T-helper 2 cell treated with Interferon-gamma antibody and Interleukin-4, amounts not matched to agents 100 ng/mL and 5 ng/mL, for 36 hours (primary cell): ENCODE results near the gene CLN3. TPM values are rescaled to one million over a fixed set of nuclear protein-coding genes. Genes with fewer than 3 reads are reported as not detected.
"Not testable (repeated sequence)": the region's sequence is repeated elsewhere in the genome, so short reads cannot be mapped to it uniquely, and the experiment has no call there.

ENCODE experiments used
- intact Hi-C: fragments of 100-400 bp; cut with micrococcal nuclease; formaldehyde crosslinking; loops from one replicate; pipeline ENCODE4 v1.15.1; 2023
- total RNA-seq: library from RNA; stranded (reverse); gene quantifications from 2 replicates; pipeline ENCODE4 v1.2.3, GENCODE V29; 2022

The CLN3 gene
- total RNA-seq, 1 donor from 2014 or later, result 52.1 TPM

DNA sequence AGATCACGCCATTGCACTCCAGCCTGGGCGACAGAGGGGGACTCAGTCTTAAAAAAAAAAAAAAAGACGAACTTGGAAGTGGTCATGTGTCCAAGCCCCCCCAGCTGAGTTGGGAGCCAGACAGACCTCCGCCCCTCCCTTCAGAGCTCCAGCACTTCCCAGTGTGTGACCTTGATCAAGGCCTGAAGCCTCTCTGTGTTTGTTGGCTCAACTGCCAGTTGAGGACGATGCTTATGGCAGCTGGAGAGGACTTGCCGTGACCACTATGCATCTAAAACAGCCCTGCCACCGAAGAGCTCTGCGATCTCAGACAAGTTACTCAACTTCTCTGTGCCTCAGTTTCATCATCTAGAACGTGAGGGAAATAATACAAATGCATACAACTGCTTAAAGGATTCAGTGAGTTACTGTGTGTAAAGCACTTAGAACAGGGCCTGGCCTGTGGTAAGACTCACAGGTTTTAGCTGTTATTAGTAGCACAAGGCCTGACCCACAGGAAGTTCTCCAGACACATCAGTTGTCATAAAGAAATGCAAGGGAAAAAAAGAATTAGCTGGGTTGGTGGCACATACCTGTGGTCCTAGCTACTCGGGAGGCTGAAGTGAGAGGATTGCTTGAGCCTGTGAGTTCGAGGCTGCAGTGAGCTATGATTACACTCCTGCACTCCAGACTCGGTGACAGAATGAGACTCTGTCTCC lies 21.8 kb upstream of the CLN3 start:
- intact Hi-C loops, result no loop called here

DNA sequence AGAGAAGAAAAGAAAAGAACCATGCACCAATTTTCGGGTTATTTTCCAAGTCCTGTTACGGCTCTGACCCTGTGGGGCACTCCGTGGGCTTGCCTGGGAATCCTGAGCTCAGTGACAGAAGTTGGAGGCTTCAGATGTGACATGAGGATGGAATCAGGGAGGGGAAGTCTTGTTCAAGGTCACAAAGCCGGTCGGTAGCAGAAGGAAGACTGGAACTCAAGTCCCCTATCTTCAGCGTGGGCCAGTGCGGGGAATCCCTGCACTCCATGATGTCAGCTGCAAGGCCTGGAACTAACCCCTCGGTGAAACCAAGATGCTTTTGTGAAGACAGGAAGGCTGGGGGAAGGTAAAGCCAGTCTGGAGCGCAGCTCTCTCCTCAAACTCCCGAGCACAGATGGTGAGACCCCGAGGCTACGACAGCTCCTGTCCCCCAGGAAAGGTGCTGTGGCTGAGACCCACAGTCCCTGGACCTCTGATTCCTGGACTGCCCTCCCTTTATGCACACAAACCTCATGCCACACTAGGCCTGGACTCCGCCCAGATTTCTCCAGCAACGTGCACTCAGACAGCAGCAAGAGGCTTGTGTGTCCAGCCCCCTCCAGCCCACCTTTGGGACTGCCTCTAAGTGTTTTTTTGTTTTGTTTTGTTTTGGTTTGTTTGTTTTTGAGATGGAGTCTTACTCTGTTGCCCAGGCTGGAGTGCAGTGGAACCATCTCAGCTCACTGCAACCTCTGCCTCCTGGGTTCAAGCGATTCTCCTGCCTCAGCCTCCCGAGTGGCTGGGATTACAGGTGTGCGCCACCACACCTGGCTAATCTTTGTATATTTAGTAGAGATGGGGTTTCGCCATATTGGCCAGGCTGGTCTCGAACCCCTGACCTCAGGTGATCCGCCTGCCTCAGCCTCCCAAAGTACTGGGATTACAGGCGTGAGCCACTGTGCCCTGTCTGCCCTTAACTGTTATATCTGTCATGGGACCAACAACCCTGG lies 20.2 kb upstream of the CLN3 start:
- intact Hi-C loops, result no loop called here

DNA sequence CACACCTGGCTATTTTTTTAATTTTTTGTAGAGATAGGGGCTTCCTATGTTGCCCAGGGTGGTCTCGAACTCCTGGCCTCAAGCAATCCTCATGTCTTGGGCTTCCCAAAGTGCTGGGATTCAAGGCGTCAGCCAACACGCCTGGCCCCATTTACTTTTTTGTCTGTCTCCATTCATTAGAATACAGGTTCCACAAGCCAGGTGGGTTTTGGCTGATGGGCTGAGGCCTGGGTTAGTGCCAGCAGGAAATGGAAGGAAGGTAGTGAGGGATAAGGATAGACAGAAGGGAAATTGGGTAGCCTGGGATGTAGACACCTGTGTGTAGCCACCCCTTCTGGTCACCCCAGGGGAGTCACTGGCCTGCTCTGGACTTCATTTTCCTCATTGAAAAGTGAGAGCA lies 19.2 kb upstream of the CLN3 start:
- intact Hi-C loops, result no loop called here

DNA sequence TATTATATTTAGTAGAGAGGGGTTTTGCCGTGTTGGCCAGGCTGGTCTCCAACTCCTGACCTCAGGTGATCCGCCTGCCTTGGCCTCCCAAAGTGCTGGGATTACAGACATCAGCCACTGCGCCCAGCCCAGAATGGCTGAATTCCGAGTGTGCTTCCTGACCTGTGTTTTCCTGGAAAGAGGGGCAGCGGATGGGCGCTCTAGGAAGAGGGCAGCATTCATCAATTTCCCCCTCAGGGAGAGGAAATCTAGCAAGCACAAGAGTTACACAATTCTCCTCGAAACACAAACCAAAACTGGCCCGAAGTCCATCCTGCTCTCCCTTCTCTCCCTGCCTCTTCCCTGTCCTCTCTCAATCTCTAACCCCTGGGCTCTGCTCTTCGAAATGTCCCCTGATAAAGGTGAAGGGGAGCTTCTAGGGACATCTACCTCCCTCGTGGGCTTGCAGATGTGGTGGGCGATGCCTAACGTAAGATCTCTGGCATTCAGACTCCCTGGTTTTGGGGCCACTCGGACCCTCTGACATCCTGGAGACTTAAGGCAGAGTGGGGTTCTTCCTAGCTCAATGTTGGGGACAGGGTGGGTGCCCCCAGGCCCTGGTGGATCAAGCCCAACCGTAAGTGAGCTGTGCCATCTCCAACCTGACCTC lies 13.7 kb upstream of the CLN3 start:
- intact Hi-C loops, result no loop called here

DNA sequence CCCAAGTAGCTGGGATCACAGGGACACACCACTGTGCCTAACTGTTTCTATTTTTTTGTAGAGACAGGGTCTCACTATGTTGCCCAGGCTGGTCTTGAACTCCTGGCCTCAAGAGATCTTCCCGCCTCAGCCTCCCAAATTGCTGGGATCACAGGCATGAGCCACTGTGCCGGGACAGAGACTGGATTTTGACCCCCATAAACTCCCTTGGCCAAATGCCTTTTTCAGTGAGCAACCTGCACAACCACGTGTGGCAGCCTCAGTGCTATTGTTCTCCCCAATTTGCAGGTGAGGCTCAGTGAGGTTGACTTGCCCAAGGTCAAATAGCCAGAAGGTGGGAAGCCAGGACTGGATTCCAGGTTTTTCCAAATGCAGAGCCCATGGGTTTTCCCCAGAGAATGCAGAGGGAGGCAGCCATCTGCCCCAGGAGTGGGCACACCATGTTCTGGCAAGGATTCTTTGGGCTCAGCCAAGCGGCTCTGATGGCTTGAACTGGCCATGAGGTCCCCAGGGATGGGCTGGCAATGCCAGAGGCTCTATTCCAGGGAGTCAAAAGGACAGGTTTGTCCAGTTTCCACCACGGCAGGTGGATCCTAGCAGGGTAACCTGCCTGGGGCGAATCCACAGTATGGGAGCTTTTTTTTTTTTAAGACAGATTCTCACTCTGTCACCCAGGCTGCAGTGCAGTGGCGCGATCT lies 13.0 kb upstream of the CLN3 start:
- intact Hi-C loops, result no loop called here

DNA sequence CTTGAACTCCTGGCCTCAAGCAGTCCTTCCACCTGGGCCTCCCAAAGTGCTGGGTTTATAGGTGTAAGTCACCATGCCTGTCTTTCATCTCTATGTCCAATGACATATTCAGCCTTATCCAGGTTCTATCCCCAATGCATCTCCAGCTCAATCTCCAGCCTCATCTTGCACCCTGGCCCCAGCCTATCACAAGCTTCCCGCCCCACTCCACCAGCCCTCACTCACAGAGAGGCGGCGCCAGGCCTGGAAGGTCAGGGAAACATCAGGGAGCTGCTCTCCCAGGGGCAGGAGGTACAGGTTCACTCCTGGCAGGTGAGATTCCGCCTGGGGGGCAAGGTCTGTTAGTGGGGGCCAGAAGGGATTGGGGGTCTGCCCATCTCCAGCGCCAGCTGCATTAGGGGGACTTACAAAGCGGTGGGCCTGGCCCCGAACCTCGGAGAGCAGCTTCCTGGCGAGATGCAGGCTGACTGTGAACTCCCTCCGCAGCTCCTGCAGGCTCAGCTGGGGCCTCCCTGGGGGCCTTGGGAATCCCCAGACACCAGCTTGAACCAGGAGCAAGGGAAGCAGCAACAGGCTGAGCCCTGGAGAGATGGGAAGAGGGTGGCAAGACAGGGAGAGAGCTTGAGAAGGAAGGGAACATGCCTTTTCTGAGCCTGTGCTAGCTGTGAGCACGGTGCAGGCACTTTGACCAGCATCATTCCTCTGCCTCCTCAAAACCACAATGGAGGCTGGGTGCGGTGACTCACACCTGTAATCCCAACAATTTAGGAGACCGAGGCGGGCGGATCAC lies 11.8 kb upstream of the CLN3 start:
- intact Hi-C loops, result no loop called here

DNA sequence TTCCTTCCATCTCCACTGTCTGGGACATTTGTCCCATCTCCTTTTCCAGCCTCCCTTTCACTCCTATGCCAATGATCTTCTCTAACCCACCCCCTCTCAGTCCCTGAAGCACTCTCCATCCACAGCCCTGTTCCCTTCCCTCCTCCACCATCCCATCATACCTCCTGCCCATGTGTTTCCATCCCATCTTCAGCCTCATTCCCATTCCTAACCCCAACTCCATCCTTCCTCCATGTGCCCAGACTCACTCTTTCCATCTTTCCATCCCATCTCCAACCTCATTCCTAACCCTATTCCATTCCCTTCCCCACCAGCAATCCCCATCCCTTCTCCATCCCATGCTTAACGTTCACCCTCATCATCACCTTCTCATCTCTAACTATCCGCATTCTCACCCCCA lies 10.4 kb upstream of the CLN3 start:
- intact Hi-C loops, result no loop called here

DNA sequence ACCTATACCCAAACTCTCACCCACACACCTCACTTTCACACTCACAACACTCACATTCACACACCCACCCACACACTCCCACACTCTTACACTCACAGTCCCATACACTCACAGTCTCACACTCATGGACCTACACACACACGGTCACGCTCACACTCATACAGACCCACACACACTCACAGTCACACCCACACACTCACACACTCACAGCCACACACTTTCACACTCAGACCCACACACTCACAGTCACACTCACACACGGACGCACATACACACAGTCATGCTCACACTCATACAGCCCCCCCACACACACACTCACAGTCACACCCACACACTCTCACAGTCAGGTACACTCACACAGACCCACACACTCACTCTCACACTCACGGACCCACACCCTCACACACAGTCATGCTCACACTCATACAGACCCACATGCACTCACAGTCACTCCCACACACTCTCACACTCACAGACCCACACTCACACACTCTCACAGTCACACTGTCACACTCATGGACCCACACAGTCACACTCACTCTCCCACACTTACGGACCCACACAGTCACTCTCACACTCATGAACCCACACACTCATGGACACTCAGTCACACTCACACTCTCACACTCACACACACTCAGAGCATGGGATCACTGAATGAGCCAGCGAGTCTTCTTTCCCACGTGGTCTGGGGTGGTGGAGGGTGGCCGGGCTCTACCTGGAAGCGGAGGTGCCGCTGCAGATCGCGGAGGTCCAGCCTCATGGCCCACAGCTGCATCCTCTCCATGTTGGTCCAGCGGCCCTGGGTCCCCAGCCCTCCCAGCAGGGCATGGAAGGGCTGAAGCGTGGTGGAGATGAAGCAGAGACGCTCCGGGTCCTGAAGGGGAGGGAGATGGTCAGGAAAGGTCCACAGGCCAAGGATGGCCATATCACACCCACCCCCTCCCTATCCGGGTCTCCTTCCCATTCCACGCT lies 9.7 kb upstream of the CLN3 start:
- intact Hi-C loops, result no loop called here

DNA sequence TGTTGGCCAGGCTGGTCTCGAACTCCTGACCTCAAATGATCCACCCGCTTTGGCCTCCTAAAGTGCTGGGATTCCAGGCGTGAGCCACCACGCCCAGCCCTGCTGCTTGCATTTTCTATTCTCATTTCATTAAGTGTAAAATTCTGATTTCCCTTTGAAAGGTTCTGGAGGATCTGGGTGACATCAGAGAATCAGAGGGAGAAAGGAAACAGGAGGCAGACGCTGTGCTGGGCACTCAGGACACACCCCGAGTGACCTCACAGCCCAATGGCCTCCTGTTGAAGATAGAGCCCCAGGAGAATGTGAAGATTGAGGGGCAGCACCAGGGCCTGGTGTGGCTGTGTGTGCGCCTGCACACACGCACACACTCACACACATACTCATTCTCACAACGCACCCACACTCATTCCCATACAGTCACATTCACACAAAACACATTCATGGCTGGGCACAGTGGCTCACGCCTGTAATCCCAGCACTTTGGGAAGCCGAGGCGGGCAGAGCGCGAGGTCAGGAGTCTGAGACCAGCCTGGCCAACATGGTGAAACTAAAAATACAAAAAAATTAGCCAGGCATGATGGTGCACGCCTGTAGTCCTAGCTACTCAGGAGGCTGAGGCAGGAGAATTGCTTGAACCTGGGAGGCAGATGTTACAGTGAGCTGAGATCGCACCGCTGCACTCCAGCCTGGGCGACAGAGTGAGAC lies 8.8 kb upstream of the CLN3 start:
- intact Hi-C loops, result not testable (repeated sequence)

DNA sequence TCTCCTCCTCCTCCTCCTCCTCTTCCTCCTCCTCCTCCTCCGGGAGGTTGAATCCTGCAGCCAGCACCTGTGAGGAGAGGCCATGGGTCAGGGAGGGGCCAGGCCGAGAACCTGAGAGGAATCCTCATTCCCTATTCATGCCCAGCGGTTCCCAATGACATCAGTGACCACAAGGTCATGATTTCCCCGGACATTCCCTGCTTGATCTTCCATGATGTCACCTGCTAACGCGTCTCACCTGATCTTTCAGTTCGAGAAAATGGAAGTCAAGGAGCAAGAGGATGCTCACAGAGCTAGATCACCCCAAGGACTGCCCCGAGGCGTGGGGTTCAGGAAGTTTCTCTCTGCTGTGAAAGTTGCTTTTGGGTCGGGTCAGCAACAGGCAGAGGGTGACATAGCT lies 8.0 kb upstream of the CLN3 start:
- intact Hi-C loops, result no loop called here

DNA sequence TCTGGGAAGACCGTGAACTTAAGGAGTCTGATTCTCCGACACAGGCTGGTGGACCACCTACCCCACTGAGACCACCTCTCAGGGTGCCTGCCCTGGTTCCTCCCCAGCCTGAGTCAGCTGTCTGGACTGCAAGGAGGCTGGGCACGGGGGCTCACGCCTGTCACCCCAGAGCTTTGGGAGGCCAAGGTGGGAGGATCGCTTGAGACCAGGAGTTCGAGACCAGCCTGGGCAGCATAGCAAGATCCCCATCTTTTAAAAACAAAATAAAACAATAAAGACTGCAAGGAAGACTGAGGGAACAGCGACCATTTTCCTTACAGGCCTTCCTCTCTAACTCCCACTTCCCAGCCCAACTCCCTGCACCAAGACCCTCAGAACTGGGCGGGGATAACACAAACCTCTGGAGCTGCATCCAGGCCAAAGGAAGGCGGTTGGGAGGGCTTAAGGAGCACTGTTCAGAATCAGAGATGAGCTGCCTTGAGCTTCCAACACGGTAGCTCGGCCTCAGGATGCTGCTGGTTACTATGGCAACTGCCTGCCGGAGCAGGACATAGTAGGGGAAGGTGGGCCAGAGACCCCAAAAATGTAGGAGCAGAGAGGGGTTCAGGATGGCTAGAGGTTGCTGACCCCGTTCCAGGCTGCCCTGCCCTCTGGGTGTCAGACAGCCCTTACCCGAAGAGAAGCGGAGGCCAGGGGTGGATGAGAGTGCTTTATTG lies 7.0 kb upstream of the CLN3 start:
- intact Hi-C loops, result no loop called here

DNA sequence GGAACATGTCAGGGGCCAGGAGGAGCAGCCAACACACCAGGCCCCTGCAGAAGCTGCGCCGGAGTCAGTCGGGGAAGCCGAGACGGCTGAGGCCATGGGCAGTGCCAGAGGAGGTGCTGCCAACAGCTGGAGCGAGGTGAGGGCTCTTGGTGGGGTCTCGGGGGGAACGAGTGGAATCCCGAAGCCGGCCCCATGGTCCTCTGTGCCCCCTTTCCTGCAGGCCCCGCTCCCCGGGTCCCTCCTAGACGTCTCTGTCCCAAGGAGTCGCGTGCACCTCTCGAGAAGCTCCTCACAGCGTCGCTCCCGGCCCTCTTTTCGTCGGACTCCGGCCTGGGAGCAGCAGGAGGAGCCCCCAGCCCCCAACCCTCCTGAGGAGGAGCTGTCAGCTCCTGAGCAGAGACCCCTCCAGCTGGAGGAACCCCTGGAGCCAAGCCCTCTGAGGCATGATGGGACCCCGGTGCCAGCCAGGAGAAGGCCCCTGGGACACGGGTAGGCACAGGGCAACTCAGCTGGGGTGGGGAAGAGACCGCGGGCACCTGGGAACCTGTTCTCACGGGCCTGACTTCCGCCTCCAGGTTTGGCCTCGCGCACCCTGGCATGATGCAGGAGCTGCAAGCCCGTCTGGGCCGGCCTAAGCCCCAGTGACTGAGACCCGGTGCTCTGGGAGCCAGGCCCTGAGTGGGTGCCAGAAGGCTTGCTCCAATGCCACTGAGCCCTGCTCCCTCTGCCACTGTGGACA lies 6.2 kb upstream of the CLN3 start:
- intact Hi-C loops, result no loop called here

DNA sequence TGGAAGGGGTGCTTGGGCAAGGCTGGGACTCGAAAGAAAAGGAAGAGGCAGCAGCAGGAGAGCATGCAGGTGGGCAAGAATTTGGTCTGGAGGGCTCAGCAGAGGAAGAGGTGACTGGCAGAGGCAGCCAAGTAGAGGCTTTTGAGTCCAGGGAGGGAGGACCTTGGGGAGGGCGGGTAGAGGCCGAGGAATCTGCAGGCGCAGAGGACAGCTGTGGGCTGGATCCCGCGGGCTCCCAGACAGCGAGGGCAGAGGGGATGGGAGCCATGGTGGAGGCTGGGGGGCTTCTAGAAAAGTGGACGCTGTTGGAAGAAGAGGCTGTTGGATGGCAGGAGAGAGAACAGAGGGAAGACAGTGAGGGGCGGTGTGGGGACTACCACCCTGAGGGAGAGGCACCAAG lies 5.5 kb upstream of the CLN3 start:
- intact Hi-C loops, result no loop called here

DNA sequence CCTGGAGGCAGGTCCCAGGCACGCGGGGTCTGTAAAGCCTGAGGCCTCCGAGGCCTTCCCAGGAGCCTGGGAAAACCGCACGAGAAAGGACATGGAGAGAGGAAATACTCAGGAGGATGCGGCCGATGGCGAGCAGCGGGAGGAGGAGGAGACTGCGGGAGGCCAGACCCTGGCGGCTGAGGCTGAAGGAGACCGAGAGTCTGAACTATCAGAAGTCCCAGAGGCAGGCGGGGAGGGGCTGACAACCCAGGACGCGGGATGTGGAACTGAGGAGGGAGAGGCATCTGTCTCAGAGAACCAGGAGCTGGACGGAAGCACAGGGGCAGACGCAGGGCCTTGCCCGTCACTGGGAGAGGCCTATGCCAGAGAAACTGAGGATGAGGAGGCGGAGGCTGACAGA lies 5.0 kb upstream of the CLN3 start:
- intact Hi-C loops, result no loop called here

DNA sequence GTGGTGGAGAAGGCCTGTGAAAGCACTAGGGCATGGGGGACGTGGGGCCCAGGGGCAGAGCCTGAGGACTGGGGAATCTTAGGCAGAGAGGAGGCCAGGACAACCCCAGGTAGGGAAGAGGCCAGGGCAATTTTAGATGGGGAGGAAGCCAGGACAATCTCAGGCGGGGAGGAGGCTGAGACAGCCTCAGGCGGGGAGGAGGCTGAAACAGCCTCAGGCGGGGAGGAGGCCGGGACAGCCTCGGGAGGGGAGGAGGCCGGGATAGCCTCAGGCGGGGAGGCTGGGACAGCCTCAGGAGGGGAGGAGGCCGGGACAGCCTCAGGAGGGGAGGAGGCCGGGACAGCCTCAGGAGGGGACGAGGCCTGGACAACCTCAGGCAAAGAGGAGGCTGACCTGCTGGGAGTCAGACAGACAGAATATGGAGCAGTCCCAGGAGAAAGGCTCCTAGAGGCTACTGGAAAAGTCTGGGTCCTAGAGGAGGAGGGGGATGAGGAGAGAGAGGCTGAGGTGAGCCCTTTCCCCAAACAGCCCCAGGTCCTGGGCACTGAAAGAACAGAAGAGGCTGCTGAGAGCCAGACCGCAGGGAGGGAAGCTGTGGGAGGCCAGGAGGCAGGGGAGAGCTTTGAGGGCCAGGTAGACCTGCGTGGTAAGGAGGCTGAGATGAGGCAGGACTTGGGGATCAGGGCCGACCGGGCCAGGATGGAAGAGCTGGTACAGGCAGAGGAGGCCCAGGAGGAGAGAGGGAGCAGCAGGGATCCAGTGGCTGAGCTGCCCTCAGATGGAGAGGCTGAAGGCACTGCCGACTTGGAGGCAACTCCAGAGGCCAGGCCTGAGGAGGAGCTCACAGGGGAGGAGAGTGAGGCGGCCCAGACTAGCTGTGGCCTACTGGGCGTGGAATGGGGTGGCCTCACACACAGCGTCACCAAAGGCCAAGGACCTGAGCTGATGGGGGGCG lies 4.2 kb upstream of the CLN3 start:
- intact Hi-C loops, result no loop called here

DNA sequence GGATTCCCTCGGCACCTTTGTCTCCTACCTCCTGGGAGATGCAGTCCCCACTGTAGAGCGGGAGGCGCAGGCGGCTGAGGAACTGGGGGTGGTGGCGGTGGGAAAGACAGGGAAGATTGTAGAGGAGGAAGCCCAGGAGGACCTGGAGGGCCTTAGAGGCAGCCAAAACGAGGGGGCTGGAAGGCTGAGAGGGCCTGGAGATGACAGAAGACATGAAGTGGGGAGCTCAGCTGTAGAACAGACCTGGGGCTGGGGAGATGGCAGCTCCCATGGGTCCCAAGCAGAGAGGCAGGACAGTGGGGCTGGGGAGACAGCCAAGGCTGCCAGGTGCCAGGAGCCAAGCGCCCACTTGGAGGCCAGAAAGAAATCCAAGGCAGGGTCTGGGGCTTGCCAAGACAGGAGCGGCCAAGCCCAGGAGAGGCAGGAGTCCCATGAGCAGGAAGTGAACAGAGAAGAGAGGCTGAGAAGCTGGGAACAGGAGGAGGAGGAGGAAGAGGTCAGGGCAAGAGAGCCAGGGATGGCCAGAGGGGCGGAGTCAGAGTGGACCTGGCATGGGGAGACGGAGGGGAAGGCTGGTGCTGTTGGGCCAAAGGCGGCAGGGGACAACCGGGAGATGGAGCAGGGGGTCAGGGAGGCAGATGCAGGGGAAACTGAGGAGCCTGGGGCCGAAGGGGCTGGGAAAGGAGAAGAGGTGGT lies 3.4 kb upstream of the CLN3 start:
- intact Hi-C loops, result no loop called here
